Raji (cell line): ENCODE data around the gene BPIFB1.

Experiments used
- POLR2A ChIP-seq: IDR thresholded peaks from 2 replicates; pipeline ENCODE4 v1.6.1; 2011; ENCODE audit warnings: low read depth, low read length, control low read depth; ENCODE audit not compliant: insufficient read depth

BPIFB1 gene

GRCh38 chr20:33349493-33349892, 66.5 kb downstream of the BPIFB1 start:
- TF ChIP-seq POLR2A: no peak

- TF ChIP-seq POLR2A: no peak
These were observed 68.7 kb downstream of the BPIFB1 start for GRCh38 chr20:33351696-33352095.

GRCh38 chr20:33352258-33353012, 69.4 kb downstream of the BPIFB1 start:
- no peak for TF ChIP-seq POLR2A

GRCh38 chr20:33353013-33353402, 70.0 kb downstream of the BPIFB1 start:
- no peak for TF ChIP-seq POLR2A
